HCT116 (cell line): ENCODE data around the gene ZNF280C. TPM values are rescaled to one million over a fixed set of nuclear protein-coding genes. Genes with fewer than 3 reads are reported as not detected.

Experiments used
- ATAC-seq: fragments of 200-7000 bp; cut with Tn5 transposase; 2 replicates; pipeline ENCODE4 v1.9.1; 2020; ENCODE audit warnings: mild to moderate bottlenecking, moderate library complexity
- BruUV-seq: library from RNA; stranded (reverse); fragments of 400-500 nt; replicated peaks from 2 replicates; lab custom pipeline; 2021; lab: Mats Ljungman, UMichigan
- CTCF ChIA-PET: fragments of 300-600 bp; sonication (Branson Sonifier 250); formaldehyde crosslinking; loops from one replicate; lab custom pipeline; 2021; ENCODE audit warnings: antibody characterized with exemption; lab: Charles Lee
- POLR2A ChIA-PET: fragments of 300-600, 350-600 bp; sonication (Branson Sonifier 250); formaldehyde crosslinking; loops from one replicate; lab custom pipeline; 2021; ENCODE audit warnings: antibody characterized with exemption; lab: Charles Lee
- RAD21 ChIA-PET, 2 experiments: fragments of 300-600 bp; sonication (Branson Sonifier 250); formaldehyde crosslinking; loops; one replicate each; lab custom pipeline; 2023; ENCODE audit warnings: low total read pairs in 2 of 2; ENCODE audit not compliant: uncharacterized antibody in 2 of 2, unreplicated experiment in 2 of 2, low non-redundant PET in 1 of 2; lab: Charles Lee
- DNase-seq: peaks from one replicate; pipeline ENCODE4 v3.0.0-alpha.2; 2010; ENCODE audit warnings: low read depth, low spot score
- H2AFZ ChIP-seq: fragments of 200-600 bp; shearing (Covaris generic), sonication (generic); 2 replicates; pipeline ENCODE4 v1.6.1; 2017; ENCODE audit warnings: low read depth, mixed run types, mixed read lengths, antibody characterized with exemption, low read length; ENCODE audit not compliant: poor library complexity, severe bottlenecking
- H3K27ac ChIP-seq: 2 replicates; pipeline ENCODE4 v1.5.1; 2012; ENCODE audit warnings: low read depth, low read length
- H3K27me3 ChIP-seq: fragments of 200-600 bp; sonication (generic); 2 replicates; pipeline ENCODE4 v1.6.1; 2016; ENCODE audit warnings: mixed run types, low read length, mixed read lengths; ENCODE audit not compliant: insufficient read depth
- H3K36me3 ChIP-seq, 2 experiments: fragments of 200-500 bp in 1 of 2; fragments of 200-600 bp in 1 of 2; sonication (Bioruptor generic) in 1 of 2; sonication (generic) in 1 of 2; 2 replicates each; pipeline versions ENCODE4 v1.5.1 to v1.6.1; 2014 to 2016; ENCODE audit warnings: low read length in 2 of 2, inconsistent platforms in 1 of 2, mixed read lengths in 1 of 2, mixed run types in 1 of 2; ENCODE audit not compliant: insufficient read depth in 2 of 2, control insufficient read depth in 1 of 2
- H3K4me1 ChIP-seq, 2 experiments: fragments of 200-600 bp in 1 of 2; sonication (generic) in 1 of 2; 2 replicates each; pipeline versions ENCODE4 v1.5.1 to v1.6.1; 2012 to 2017; ENCODE audit warnings: low read length in 2 of 2, inconsistent platforms in 1 of 2, mild to moderate bottlenecking in 1 of 2, mixed read lengths in 1 of 2, mixed run types in 1 of 2, moderate library complexity in 1 of 2; ENCODE audit not compliant: insufficient read depth in 2 of 2, control insufficient read depth in 1 of 2
- H3K4me2 ChIP-seq: fragments of 200-600 bp; sonication (generic); 2 replicates; pipeline ENCODE4 v1.6.1; 2017; ENCODE audit warnings: mixed run types, low read length, mixed read lengths
- H3K4me3 ChIP-seq, 2 experiments: fragments of 200-600 bp in 1 of 2; sonication (generic) in 1 of 2; replicated peaks in 1 of 2; 2 replicates each; pipeline ENCODE4 v1.5.1; 2011 to 2016; ENCODE audit warnings: low read length in 2 of 2, control low read depth in 1 of 2, low read depth in 1 of 2, mild to moderate bottlenecking in 1 of 2, mixed read lengths in 1 of 2, mixed run types in 1 of 2
- H3K79me2 ChIP-seq: fragments of 200-600 bp; sonication (generic); 2 replicates; pipeline ENCODE4 v1.6.1; 2017; ENCODE audit warnings: mild to moderate bottlenecking, mixed run types, low read length, moderate library complexity, mixed read lengths; ENCODE audit not compliant: insufficient read depth
- H3K9ac ChIP-seq: fragments of 200-600 bp; sonication (generic); 2 replicates; pipeline ENCODE4 v1.6.1; 2016; ENCODE audit warnings: low read length, mixed read lengths
- H3K9me2 ChIP-seq: fragments of 200-600 bp; sonication (generic), shearing (Covaris generic); 2 replicates; pipeline ENCODE4 v1.6.1; 2017; ENCODE audit warnings: mixed run types, mild to moderate bottlenecking, moderate library complexity; ENCODE audit not compliant: insufficient read depth
- H3K9me3 ChIP-seq, 2 experiments: fragments of 200-500 bp in 1 of 2; fragments of 200-600 bp in 1 of 2; sonication (Bioruptor generic) in 1 of 2; sonication (generic) in 1 of 2; 2 replicates each; pipeline ENCODE4 v1.6.1; 2014 to 2017; ENCODE audit warnings: low read length in 2 of 2, mixed read lengths in 2 of 2, inconsistent platforms in 1 of 2, low read depth in 1 of 2, mild to moderate bottlenecking in 1 of 2, mixed run types in 1 of 2, moderate library complexity in 1 of 2; ENCODE audit not compliant: control insufficient read depth in 1 of 2, insufficient read depth in 1 of 2
- H4K20me1 ChIP-seq: fragments of 200-600 bp; sonication (generic), shearing (Covaris generic); 2 replicates; pipeline ENCODE4 v1.6.1; 2017; ENCODE audit warnings: mixed run types, mild to moderate bottlenecking, moderate library complexity; ENCODE audit not compliant: insufficient read depth
- CBX3 ChIP-seq: IDR thresholded peaks from 2 replicates; pipeline ENCODE4 v1.6.1; 2012; ENCODE audit warnings: low read depth
- CEBPB ChIP-seq: IDR thresholded peaks from 2 replicates; pipeline ENCODE4 v1.6.1; 2012; ENCODE audit warnings: low read depth
- EGR1 ChIP-seq: IDR thresholded peaks from 2 replicates; pipeline ENCODE4 v1.6.1; 2012; ENCODE audit warnings: low read depth
- ELF1 ChIP-seq: IDR thresholded peaks from 2 replicates; pipeline ENCODE4 v1.6.1; 2012; ENCODE audit warnings: low read depth, borderline replicate concordance
- EZH2 ChIP-seq: fragments of 200-600 bp; sonication (generic); IDR thresholded peaks from 2 replicates; pipeline ENCODE4 v1.6.1; 2017; ENCODE audit warnings: antibody characterized with exemption, mixed run types
- EZH2phosphoT487 ChIP-seq: fragments of 200-600 bp; IDR thresholded peaks from 2 replicates; pipeline ENCODE4 v1.6.1; 2018; ENCODE audit warnings: antibody characterized with exemption, borderline replicate concordance
- FOSL1 ChIP-seq: IDR thresholded peaks from 2 replicates; pipeline ENCODE4 v1.6.1; 2012; ENCODE audit warnings: low read depth
- JUND ChIP-seq: IDR thresholded peaks from 2 replicates; pipeline ENCODE4 v1.6.1; 2012
- RAD21 ChIP-seq: IDR thresholded peaks from 2 replicates; pipeline ENCODE4 v1.6.1; 2012; ENCODE audit warnings: low read depth, mild to moderate bottlenecking
- REST ChIP-seq: IDR thresholded peaks from 2 replicates; pipeline ENCODE4 v1.6.1; 2012; ENCODE audit warnings: low read depth
- SIN3A ChIP-seq: IDR thresholded peaks from 2 replicates; pipeline ENCODE4 v1.6.1; 2012; ENCODE audit warnings: low read depth
- SP1 ChIP-seq: IDR thresholded peaks from 2 replicates; pipeline ENCODE4 v1.6.1; 2012; ENCODE audit warnings: low read depth
- TCF7L2 ChIP-seq: IDR thresholded peaks from 2 replicates; pipeline ENCODE4 v1.7.0; 2011; ENCODE audit warnings: borderline replicate concordance, inconsistent platforms; ENCODE audit not compliant: insufficient read depth, insufficient read length; ENCODE audit errors: extremely low read depth
- YY1 ChIP-seq: IDR thresholded peaks from 2 replicates; pipeline ENCODE4 v1.6.1; 2011; ENCODE audit warnings: low read length, low read depth, moderate library complexity, mild to moderate bottlenecking; ENCODE audit not compliant: insufficient replicate concordance; ENCODE audit errors: extremely low read depth
- ZFX ChIP-seq: fragments of 450-650 bp; IDR thresholded peaks from 2 replicates; pipeline ENCODE4 v1.6.1; 2017
- intact Hi-C: fragments of 100-400 bp; cut with micrococcal nuclease; formaldehyde crosslinking; loops from 2 replicates; pipeline ENCODE4 v1.10.0; 2022
- total RNA-seq: library from RNA; stranded (reverse); gene quantifications from one replicate; pipeline ENCODE4 v1.2.1, GENCODE V29; 2021; ENCODE audit not compliant: unreplicated experiment
- TF ChIP-seq, protein P1 (sequence below): IDR thresholded peaks from 2 replicates; pipeline ENCODE4 v1.6.1; 2011; ENCODE audit warnings: mild to moderate bottlenecking, low read length, moderate library complexity; ENCODE audit not compliant: insufficient replicate concordance; ENCODE audit errors: extremely low read depth

Gene ZNF280C
- total RNA-seq, 1 experiment from 2014 or later = 12.3 TPM

GRCh38 chrX:130300010-130300282 is 31.2 kb upstream of the ZNF280C start:
- intact Hi-C loops = no loop called here
- no peaks in the 10 kb centered on the region for H3K36me3 ChIP-seq
- no peak overlapping the region for H3K4me3 ChIP-seq
- no peak overlapping the region for H3K9ac ChIP-seq
- H3K4me2 ChIP-seq = no peak overlapping the region
- H2AFZ ChIP-seq = no peak overlapping the region
- ChIA-PET POLR2A (no interaction called here), RAD21 (no interaction called here), CTCF (no interaction called here)
- no peaks in the 10 kb centered on the region for H3K79me2 ChIP-seq
- H3K9me2 ChIP-seq = no peaks in the 10 kb centered on the region
- no peak for TF ChIP-seq CBX3
- TF ChIP-seq EGR1 = no peak
- no peak for TF ChIP-seq YY1
- no peak for TF ChIP-seq RAD21
- no peak for TF ChIP-seq ELF1
- no peak for TF ChIP-seq SP1
- TF ChIP-seq ZFX = no peak
- no peak for TF ChIP-seq TCF7L2
- TF ChIP-seq EZH2 = no peak
- TF ChIP-seq CEBPB = no peak
- DNase-seq (no peak), ATAC-seq (no peak)
- no peak overlapping the region for H3K27ac ChIP-seq
- no peaks in the 10 kb centered on the region for H3K9me3 ChIP-seq
- peaks cover 0 to 5% of the 10 kb centered on the region in 2 experiments; a peak in 1 of 4 replicates for H3K4me1 ChIP-seq
- H4K20me1 ChIP-seq = no peaks in the 10 kb centered on the region
- H3K27me3 ChIP-seq = no peaks in the 10 kb centered on the region
- no TSS peak for BruUV-seq

DNA sequence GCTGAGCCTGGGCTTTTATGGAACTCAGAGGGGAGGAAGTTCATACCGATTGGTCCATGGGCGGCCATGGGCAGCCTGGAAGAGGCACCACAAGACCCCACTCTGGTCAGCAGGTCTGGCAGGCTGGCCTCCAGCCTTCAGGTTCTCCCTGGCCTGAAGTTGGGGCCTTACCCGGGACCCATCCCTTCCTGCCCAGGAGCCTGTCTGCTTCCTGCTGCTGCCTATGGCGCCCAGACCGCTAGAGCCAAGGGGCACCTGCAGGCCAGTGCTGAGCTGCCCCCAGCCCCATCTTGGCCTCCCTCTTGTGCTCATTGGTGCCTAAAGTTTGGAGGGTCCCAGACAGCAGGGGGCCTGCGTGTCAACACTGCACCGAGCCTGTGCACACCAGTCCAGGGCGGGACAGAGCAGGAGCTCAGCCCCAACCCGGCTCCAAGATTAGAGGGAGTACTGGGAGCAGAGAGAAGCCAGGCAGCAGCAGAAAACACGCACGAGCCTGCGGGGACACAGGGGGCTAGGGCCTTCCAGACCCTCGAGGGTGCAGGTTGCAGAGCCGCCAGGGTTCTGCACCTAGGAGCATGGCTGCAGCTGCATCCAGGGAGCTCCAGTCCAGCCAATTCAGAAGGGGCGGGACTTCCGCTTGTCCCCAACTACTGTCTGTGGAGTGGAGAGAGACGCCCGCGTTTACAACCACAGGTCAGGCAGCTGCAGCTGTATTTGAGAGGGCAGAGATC is 30.7 kb upstream of the ZNF280C start:
- no peak for DNase-seq
- ATAC-seq = no peak
- Histone ChIP-seq H3K4me3 (no peak overlapping the region), H3K9ac (no peak overlapping the region), H3K36me3 (no peaks in the 10 kb centered on the region), H3K79me2 (no peaks in the 10 kb centered on the region), H3K27me3 (no peaks in the 10 kb centered on the region), H3K27ac (no peak overlapping the region), H3K4me2 (no peak overlapping the region), H3K4me1 (peaks cover 0 to 5% of the 10 kb centered on the region in 2 experiments; a peak in 1 of 4 replicates), H4K20me1 (no peaks in the 10 kb centered on the region), H2AFZ (no peak overlapping the region), H3K9me2 (no peaks in the 10 kb centered on the region), H3K9me3 (no peaks in the 10 kb centered on the region)
- ChIA-PET RAD21 (no interaction called here), CTCF (no interaction called here), POLR2A (no interaction called here)
- no TSS peak for BruUV-seq
- intact Hi-C loops = no loop called here
- TF ChIP-seq CEBPB = no peak
- no peak for TF ChIP-seq EZH2phosphoT487
- no peak for TF ChIP-seq CBX3
- TF ChIP-seq REST = no peak
- no peak for TF ChIP-seq TCF7L2
- no peak for TF ChIP-seq FOSL1
- no peak for TF ChIP-seq EGR1
- TF ChIP-seq JUND = no peak
- TF ChIP-seq, protein P1, sequence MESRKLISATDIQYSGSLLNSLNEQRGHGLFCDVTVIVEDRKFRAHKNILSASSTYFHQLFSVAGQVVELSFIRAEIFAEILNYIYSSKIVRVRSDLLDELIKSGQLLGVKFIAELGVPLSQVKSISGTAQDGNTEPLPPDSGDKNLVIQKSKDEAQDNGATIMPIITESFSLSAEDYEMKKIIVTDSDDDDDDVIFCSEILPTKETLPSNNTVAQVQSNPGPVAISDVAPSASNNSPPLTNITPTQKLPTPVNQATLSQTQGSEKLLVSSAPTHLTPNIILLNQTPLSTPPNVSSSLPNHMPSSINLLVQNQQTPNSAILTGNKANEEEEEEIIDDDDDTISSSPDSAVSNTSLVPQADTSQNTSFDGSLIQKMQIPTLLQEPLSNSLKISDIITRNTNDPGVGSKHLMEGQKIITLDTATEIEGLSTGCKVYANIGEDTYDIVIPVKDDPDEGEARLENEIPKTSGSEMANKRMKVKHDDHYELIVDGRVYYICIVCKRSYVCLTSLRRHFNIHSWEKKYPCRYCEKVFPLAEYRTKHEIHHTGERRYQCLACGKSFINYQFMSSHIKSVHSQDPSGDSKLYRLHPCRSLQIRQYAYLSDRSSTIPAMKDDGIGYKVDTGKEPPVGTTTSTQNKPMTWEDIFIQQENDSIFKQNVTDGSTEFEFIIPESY = no peak
- TF ChIP-seq SIN3A = no peak
- no peak for TF ChIP-seq RAD21
- TF ChIP-seq SP1 = no peak
- TF ChIP-seq EZH2 = no peak
